Placental epithelial cell (primary cell): Measurements from ENCODE around the gene RBM41. TPM values are rescaled to one million over a fixed set of nuclear protein-coding genes. Genes with fewer than 3 reads are reported as not detected.

Experiments used
- total RNA-seq: library from RNA; depleted of rRNA; stranded (reverse); fragments of >200 nt; gene quantifications from 2 replicates; pipeline ENCODE4 v1.2.3, GENCODE V29; 2012

The RBM41 gene
- 14.5 and 16.3 TPM in 2 replicates for total RNA-seq

GRCh38 chrX:107118322-107119147 lies at the start of gene RBM41:
Gene RBM41 (minus strand): TSS chrX:107118822. CDS start chrX:107118773, 49 bp downstream.

Other genes with a start within 250 kb of the RBM41 start
- gene RIPPLY1, start 215.5 kb downstream of the RBM41 start, total RNA-seq: not detected in 2 replicates
- gene CLDN2, start 198.4 kb downstream of the RBM41 start, total RNA-seq: under 0.01 TPM in 1 of 2 replicates, not detected in the other
- 15.4 and 20.8 TPM in 2 replicates for gene MORC4, start 118.6 kb downstream of the RBM41 start, total RNA-seq
- 0.79 and 1.8 TPM in 2 replicates for gene NUP62CL, start 87.6 kb upstream of the RBM41 start, total RNA-seq
- gene DNAAF6, start 87.8 kb upstream of the RBM41 start, total RNA-seq: not detected in 2 replicates